HG03039 (cell line): ENCODE measurements around the gene EML6.

Source experiments
- ATAC-seq: cut with Tn5 transposase; IDR thresholded peaks from one replicate; pipeline ENCODE4 v1.9.1; 2021; ENCODE audit warnings: mild to moderate bottlenecking, moderate library complexity; ENCODE audit not compliant: unreplicated experiment

The EML6 gene

GRCh38 chr2:54936766-54937165, 213.3 kb downstream of the EML6 start:
- no peak for ATAC-seq

GRCh38 chr2:54939446-54940118, 216.1 kb downstream of the EML6 start:
- ATAC-seq = no peak

- no peak for ATAC-seq
These were observed 217.3 kb downstream of the EML6 start for GRCh38 chr2:54940723-54941122.

GRCh38 chr2:54941248-54941984, 218.0 kb downstream of the EML6 start:
- ATAC-seq = no peak

GRCh38 chr2:54942373-54942772, 218.9 kb downstream of the EML6 start:
- ATAC-seq = no peak

GRCh38 chr2:54944724-54945326, 221.4 kb downstream of the EML6 start:
- no peak for ATAC-seq

GRCh38 chr2:54945391-54946219, 222.1 kb downstream of the EML6 start:
- ATAC-seq = no peak

GRCh38 chr2:54946220-54946805, 222.9 kb downstream of the EML6 start:
- no peak for ATAC-seq

- no peak for ATAC-seq
These were observed 223.7 kb downstream of the EML6 start for GRCh38 chr2:54947136-54947535.

GRCh38 chr2:54947646-54948045, 224.2 kb downstream of the EML6 start:
- no peak for ATAC-seq

GRCh38 chr2:54948120-54948519, 224.7 kb downstream of the EML6 start:
- ATAC-seq = no peak

GRCh38 chr2:54949431-54949830, 226.0 kb downstream of the EML6 start:
- ATAC-seq = no peak

GRCh38 chr2:54950811-54951210, 227.3 kb downstream of the EML6 start:
- ATAC-seq = no peak

GRCh38 chr2:54952425-54952824, 229.0 kb downstream of the EML6 start:
- no peak for ATAC-seq

GRCh38 chr2:54952978-54953456, 229.6 kb downstream of the EML6 start:
- ATAC-seq = no peak

GRCh38 chr2:54954158-54954557, 230.7 kb downstream of the EML6 start:
- no peak for ATAC-seq

GRCh38 chr2:54954705-54955357, 231.4 kb downstream of the EML6 start:
- no peak for ATAC-seq

GRCh38 chr2:54955358-54956110, 232.1 kb downstream of the EML6 start:
- no peak for ATAC-seq

GRCh38 chr2:54956111-54956627, 232.7 kb downstream of the EML6 start:
- no peak for ATAC-seq
